HG03439 (cell line): ENCODE measurements around the gene DPT.

Experiments
- ATAC-seq: cut with Tn5 transposase; IDR thresholded peaks from one replicate; pipeline ENCODE4 v1.9.1; 2021; ENCODE audit warnings: mild to moderate bottlenecking, moderate library complexity; ENCODE audit not compliant: unreplicated experiment

The DPT gene

GRCh38 chr1:168706391-168706992 lies 22.5 kb downstream of the DPT start:
- ATAC-seq: no peak

GRCh38 chr1:168700575-168701268 lies 28.3 kb downstream of the DPT start:
- ATAC-seq: no peak

- ATAC-seq: no peak
Observed at GRCh38 chr1:168698453-168698852, 30.6 kb downstream of the DPT start.

GRCh38 chr1:168697356-168698126 lies 31.5 kb downstream of the DPT start:
- ATAC-seq: no peak

- no peak for ATAC-seq
Observed at GRCh38 chr1:168696125-168696760, 32.8 kb downstream of the DPT start.

GRCh38 chr1:168693872-168694238 lies 35.2 kb downstream of the DPT start:
- ATAC-seq: no peak

- ATAC-seq: no peak
Observed at GRCh38 chr1:168693197-168693871, 35.7 kb downstream of the DPT start.

- ATAC-seq: no peak
Observed at GRCh38 chr1:168692472-168692871, 36.5 kb downstream of the DPT start.

GRCh38 chr1:168691541-168691940 lies 37.5 kb downstream of the DPT start:
- no peak for ATAC-seq

- ATAC-seq: no peak
Observed at GRCh38 chr1:168689726-168690602, 39.0 kb downstream of the DPT start.

GRCh38 chr1:168689327-168689657 lies 39.7 kb downstream of the DPT start:
- no peak for ATAC-seq

- no peak for ATAC-seq
Observed at GRCh38 chr1:168688644-168689326, 40.2 kb downstream of the DPT start.

GRCh38 chr1:168687816-168688215 lies 41.2 kb downstream of the DPT start:
- no peak for ATAC-seq

- ATAC-seq: no peak
Observed at GRCh38 chr1:168686666-168687065, 42.3 kb downstream of the DPT start.

GRCh38 chr1:168683871-168684270 lies 45.1 kb downstream of the DPT start:
- ATAC-seq: no peak

GRCh38 chr1:168676861-168677260 lies 52.1 kb downstream of the DPT start:
- ATAC-seq: no peak

GRCh38 chr1:168676029-168676812 lies 52.8 kb downstream of the DPT start:
- ATAC-seq: no peak

- ATAC-seq: no peak
Observed at GRCh38 chr1:168673974-168674683, 54.9 kb downstream of the DPT start.
